Liver (tissue), 9 donors: ENCODE measurements around the gene MCTP2. TPM values are rescaled to one million over a fixed set of nuclear protein-coding genes. Genes with fewer than 3 reads are reported as not detected.

Experiments used
- DNase-seq: peaks from one replicate; pipeline ENCODE4 v3.0.0-alpha.2; 2017; ENCODE audit warnings: low spot score
- H3K27ac ChIP-seq, 2 donors: one replicate each; pipeline ENCODE4 v1.7.0; 2013; ENCODE audit warnings: inconsistent platforms in 2 of 2, low read length in 2 of 2, control low read depth in 1 of 2, low read depth in 1 of 2, mild to moderate bottlenecking in 1 of 2
- H3K27me3 ChIP-seq, 4 donors: one replicate each; pipeline versions ENCODE4 v1.6.1 to v1.7.0; 2013; ENCODE audit warnings: low read length in 3 of 4, inconsistent platforms in 1 of 4, mild to moderate bottlenecking in 1 of 4, moderate library complexity in 1 of 4; ENCODE audit not compliant: control insufficient read depth in 4 of 4, insufficient read depth in 4 of 4
- H3K36me3 ChIP-seq, 4 donors: one replicate each; pipeline versions ENCODE4 v1.6.1 to v1.7.0; 2013; ENCODE audit warnings: low read length in 3 of 4, mild to moderate bottlenecking in 3 of 4, low read depth in 1 of 4, moderate library complexity in 1 of 4; ENCODE audit not compliant: control insufficient read depth in 4 of 4, insufficient read depth in 3 of 4
- H3K4me1 ChIP-seq, 4 donors: one replicate each; pipeline versions ENCODE4 v1.6.1 to v1.7.0; 2013; ENCODE audit warnings: low read length in 3 of 4, mild to moderate bottlenecking in 3 of 4, moderate library complexity in 1 of 4; ENCODE audit not compliant: control insufficient read depth in 4 of 4, insufficient read depth in 4 of 4
- H3K4me3 ChIP-seq, 3 donors: one replicate each; pipeline versions ENCODE4 v1.6.1 to v1.7.0; 2013; ENCODE audit warnings: low read length in 3 of 3, control low read depth in 1 of 3, low read depth in 1 of 3, mild to moderate bottlenecking in 1 of 3
- H3K9ac ChIP-seq, 2 donors: one replicate each; pipeline ENCODE4 v1.7.0; 2013; ENCODE audit warnings: low read length in 2 of 2, mild to moderate bottlenecking in 2 of 2, moderate library complexity in 2 of 2, control low read depth in 1 of 2, low read depth in 1 of 2
- H3K9me3 ChIP-seq, 4 donors: one replicate each; pipeline versions ENCODE4 v1.6.1 to v1.7.0; 2013; ENCODE audit warnings: low read length in 3 of 4; ENCODE audit not compliant: control insufficient read depth in 4 of 4
- EGR1 ChIP-seq, 2 donors: IDR thresholded peaks; 2 replicates each; pipeline ENCODE4 v1.6.1; 2016 to 2018; ENCODE audit warnings: antibody characterized with exemption in 2 of 2, low read depth in 2 of 2
- FOXA1 ChIP-seq: IDR thresholded peaks from 2 replicates; pipeline ENCODE4 v1.6.1; 2016; ENCODE audit warnings: antibody characterized with exemption
- FOXA2 ChIP-seq: IDR thresholded peaks from 2 replicates; pipeline ENCODE4 v1.6.1; 2016; ENCODE audit warnings: antibody characterized with exemption
- GABPA ChIP-seq, 2 donors: IDR thresholded peaks in 1 of 2; conservative IDR thresholded peaks in 1 of 2; 2 replicates each; pipeline ENCODE4 v1.6.1; 2016; ENCODE audit warnings: antibody characterized with exemption in 2 of 2, mild to moderate bottlenecking in 1 of 2, moderate library complexity in 1 of 2
- HNF4A ChIP-seq, 2 donors: conservative IDR thresholded peaks; 2 replicates each; pipeline ENCODE4 v1.6.1; 2016; ENCODE audit warnings: antibody characterized with exemption in 2 of 2, mild to moderate bottlenecking in 2 of 2
- HNF4G ChIP-seq: IDR thresholded peaks from 2 replicates; pipeline ENCODE4 v1.6.1; 2016; ENCODE audit warnings: antibody characterized with exemption
- JUND ChIP-seq, 2 donors: IDR thresholded peaks; 2 replicates each; pipeline ENCODE4 v1.6.1; 2016; ENCODE audit warnings: antibody characterized with exemption in 2 of 2
- NR2F2 ChIP-seq: IDR thresholded peaks from 2 replicates; pipeline ENCODE4 v1.6.1; 2016; ENCODE audit warnings: antibody characterized with exemption
- RAD21 ChIP-seq, 2 donors: IDR thresholded peaks; 2 replicates each; pipeline ENCODE4 v1.6.1; 2016; ENCODE audit warnings: antibody characterized with exemption in 2 of 2, mild to moderate bottlenecking in 2 of 2
- REST ChIP-seq: IDR thresholded peaks from 2 replicates; pipeline ENCODE4 v1.6.1; 2016; ENCODE audit warnings: antibody characterized with exemption, mild to moderate bottlenecking
- RXRA ChIP-seq, 2 donors: IDR thresholded peaks; 2 replicates each; pipeline ENCODE4 v1.6.1; 2017 to 2018; ENCODE audit warnings: antibody characterized with exemption in 2 of 2, mild to moderate bottlenecking in 1 of 2
- SP1 ChIP-seq: IDR thresholded peaks from 2 replicates; pipeline ENCODE4 v1.6.1; 2018; ENCODE audit warnings: antibody characterized with exemption, mild to moderate bottlenecking
- TAF1 ChIP-seq: conservative IDR thresholded peaks from 2 replicates; pipeline ENCODE4 v1.6.1; 2016; ENCODE audit warnings: antibody characterized with exemption, mild to moderate bottlenecking
- ZBTB33 ChIP-seq: IDR thresholded peaks from 2 replicates; pipeline ENCODE4 v1.6.1; 2016; ENCODE audit warnings: antibody characterized with exemption
- WGBS: extraction: QIAGEN DNeasy Blood & Tissue Kit; methylation state at CpG from one replicate; pipeline ENCODE4 v1.1.7; 2013; 5-methylcytosine and 5-hydroxymethylcytosine counted together
- polyA plus RNA-seq, 2 donors: library from polyadenylated mRNA; stranded (reverse) in 1 of 2; unstranded in 1 of 2; fragments of 200-250 nt in 1 of 2; fragments of >200 nt in 1 of 2; fragmentation: Nextera tagmentation in 1 of 2; extraction: Ambion mirVana in 1 of 2; gene quantifications; one replicate each; pipeline versions ENCODE4 v1.2.1 to v1.2.3, GENCODE V29; 2013 to 2015
- total RNA-seq, 2 donors: library from RNA; depleted of rRNA; stranded (reverse); fragments of >200 nt; gene quantifications; one replicate each; pipeline ENCODE4 v1.2.3, GENCODE V29; 2014
- TF ChIP-seq, protein P1 (sequence below): IDR thresholded peaks from 2 replicates; pipeline ENCODE4 v1.6.1; 2016; ENCODE audit warnings: antibody characterized with exemption
- TF ChIP-seq, protein P2 (sequence below): fragments of 150-350 bp; IDR thresholded peaks from 2 replicates; pipeline ENCODE4 v1.5.1; 2017; ENCODE audit warnings: improper control_type of control experiment, low read depth, low read length; ENCODE audit not compliant: missing input control
- TF ChIP-seq, protein P3 (sequence below): IDR thresholded peaks from 2 replicates; pipeline ENCODE4 v1.6.1; 2016; ENCODE audit warnings: antibody characterized with exemption
- donor health status: healthy.
- donor health status: healthy.
- donor health status: healthy.
- donor health status: healthy.
- donor health status: healthy.

MCTP2 gene
- total and polyA plus RNA-seq, 4 donors, result 0.43 to 9.9 (median 3.5) TPM

GRCh38 chr15:94235646-94236045 is 4.3 kb downstream of the MCTP2 start:
- Histone ChIP-seq H3K4me3 (no peak overlapping the region), H3K9me3 (no peaks in the 10 kb centered on the region), H3K27ac (no peak overlapping the region), H3K27me3 (no peaks in the 10 kb centered on the region), H3K4me1 (peaks cover 2 to 15% (median 9%) of the 10 kb centered on the region in 4 donors), H3K9ac (no peak overlapping the region), H3K36me3 (no peaks in the 10 kb centered on the region)
- no peak for DNase-seq
- TF ChIP-seq HNF4A (conservative IDR thresholded peaks at IDR 0.05) (no peak), HNF4G (no peak), FOXA2 (no peak), TAF1 (no peak), FOXA1 (no peak), RXRA (IDR thresholded peaks at IDR 0.05) (no peak), EGR1 (IDR thresholded peaks at IDR 0.05; ENCODE audit: low read depth in 2 of 2) (no peak), GABPA (IDR thresholded peaks at IDR 0.05 in 1 of 2, conservative IDR thresholded peaks at IDR 0.05 in 1 of 2) (no peak), SP1 (no peak)
- TF ChIP-seq, protein P1, sequence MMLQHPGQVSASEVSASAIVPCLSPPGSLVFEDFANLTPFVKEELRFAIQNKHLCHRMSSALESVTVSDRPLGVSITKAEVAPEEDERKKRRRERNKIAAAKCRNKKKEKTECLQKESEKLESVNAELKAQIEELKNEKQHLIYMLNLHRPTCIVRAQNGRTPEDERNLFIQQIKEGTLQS, result no peak
- TF ChIP-seq, protein P2, sequence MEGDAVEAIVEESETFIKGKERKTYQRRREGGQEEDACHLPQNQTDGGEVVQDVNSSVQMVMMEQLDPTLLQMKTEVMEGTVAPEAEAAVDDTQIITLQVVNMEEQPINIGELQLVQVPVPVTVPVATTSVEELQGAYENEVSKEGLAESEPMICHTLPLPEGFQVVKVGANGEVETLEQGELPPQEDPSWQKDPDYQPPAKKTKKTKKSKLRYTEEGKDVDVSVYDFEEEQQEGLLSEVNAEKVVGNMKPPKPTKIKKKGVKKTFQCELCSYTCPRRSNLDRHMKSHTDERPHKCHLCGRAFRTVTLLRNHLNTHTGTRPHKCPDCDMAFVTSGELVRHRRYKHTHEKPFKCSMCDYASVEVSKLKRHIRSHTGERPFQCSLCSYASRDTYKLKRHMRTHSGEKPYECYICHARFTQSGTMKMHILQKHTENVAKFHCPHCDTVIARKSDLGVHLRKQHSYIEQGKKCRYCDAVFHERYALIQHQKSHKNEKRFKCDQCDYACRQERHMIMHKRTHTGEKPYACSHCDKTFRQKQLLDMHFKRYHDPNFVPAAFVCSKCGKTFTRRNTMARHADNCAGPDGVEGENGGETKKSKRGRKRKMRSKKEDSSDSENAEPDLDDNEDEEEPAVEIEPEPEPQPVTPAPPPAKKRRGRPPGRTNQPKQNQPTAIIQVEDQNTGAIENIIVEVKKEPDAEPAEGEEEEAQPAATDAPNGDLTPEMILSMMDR, result no peak
- TF ChIP-seq, protein P3, sequence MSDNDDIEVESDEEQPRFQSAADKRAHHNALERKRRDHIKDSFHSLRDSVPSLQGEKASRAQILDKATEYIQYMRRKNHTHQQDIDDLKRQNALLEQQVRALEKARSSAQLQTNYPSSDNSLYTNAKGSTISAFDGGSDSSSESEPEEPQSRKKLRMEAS, result no peak
- 83% methylated on average over 6 of the region's 6 CpGs for WGBS

DNA sequence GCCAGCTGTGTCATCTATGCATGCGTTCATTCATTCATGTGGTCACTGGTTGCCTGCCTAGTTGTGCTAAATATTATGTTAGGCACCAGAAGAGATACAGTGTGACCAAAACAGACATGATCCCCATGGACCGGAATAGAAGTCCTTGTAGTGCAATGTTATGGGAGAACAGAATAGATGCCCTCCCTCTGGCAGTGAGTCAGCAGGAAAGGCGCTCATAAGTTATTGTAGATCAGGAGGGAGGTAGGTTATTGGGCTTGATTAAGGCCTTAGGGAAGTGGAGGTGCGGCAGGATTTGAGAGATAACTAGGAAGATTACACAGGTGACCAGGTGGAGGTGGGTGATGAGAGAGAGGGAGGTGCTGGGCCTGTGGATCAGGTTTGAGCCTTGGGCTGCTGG is 5.2 kb downstream of the MCTP2 start:
- Histone ChIP-seq H3K27ac (no peak overlapping the region), H3K9ac (no peak overlapping the region), H3K4me1 (peaks cover 0 to 5% (median 2%) of the 10 kb centered on the region in 4 donors), H3K9me3 (no peaks in the 10 kb centered on the region), H3K4me3 (no peak overlapping the region), H3K27me3 (no peaks in the 10 kb centered on the region), H3K36me3 (no peaks in the 10 kb centered on the region)
- no peak for DNase-seq
- WGBS, result 89% methylated on average over 4 of the region's 4 CpGs
- no peak for TF ChIP-seq HNF4G
- no peak for TF ChIP-seq REST
- TF ChIP-seq, protein P1, result no peak
- no peak for TF ChIP-seq EGR1 (IDR thresholded peaks at IDR 0.05; ENCODE audit: low read depth in 2 of 2)
- TF ChIP-seq NR2F2, result no peak
- TF ChIP-seq ZBTB33, result no peak
- TF ChIP-seq JUND (IDR thresholded peaks at IDR 0.05), result no peak
- TF ChIP-seq FOXA1, result no peak
- TF ChIP-seq RAD21 (IDR thresholded peaks at IDR 0.05), result no peak
- TF ChIP-seq HNF4A (conservative IDR thresholded peaks at IDR 0.05), result no peak
- no peak for TF ChIP-seq SP1
- no peak for TF ChIP-seq RXRA (IDR thresholded peaks at IDR 0.05)
- TF ChIP-seq, protein P2, result no peak
- TF ChIP-seq FOXA2, result no peak
- TF ChIP-seq GABPA (IDR thresholded peaks at IDR 0.05 in 1 of 2, conservative IDR thresholded peaks at IDR 0.05 in 1 of 2), result no peak
